ENCODE results near the gene TMED9. TPM values are rescaled to one million over a fixed set of nuclear protein-coding genes. Genes with fewer than 3 reads are reported as not detected.
A peak's percentile ranks its signal among the peaks of the same experiment; 100 is the strongest.
"Not testable (repeated sequence)": the region's sequence is repeated elsewhere in the genome, so short reads cannot be mapped to it uniquely, and the experiment has no call there.

TMED9 gene
- total RNA-seq, 2 donors from 2014 or later, result 97.7 to 118 TPM

DNA sequence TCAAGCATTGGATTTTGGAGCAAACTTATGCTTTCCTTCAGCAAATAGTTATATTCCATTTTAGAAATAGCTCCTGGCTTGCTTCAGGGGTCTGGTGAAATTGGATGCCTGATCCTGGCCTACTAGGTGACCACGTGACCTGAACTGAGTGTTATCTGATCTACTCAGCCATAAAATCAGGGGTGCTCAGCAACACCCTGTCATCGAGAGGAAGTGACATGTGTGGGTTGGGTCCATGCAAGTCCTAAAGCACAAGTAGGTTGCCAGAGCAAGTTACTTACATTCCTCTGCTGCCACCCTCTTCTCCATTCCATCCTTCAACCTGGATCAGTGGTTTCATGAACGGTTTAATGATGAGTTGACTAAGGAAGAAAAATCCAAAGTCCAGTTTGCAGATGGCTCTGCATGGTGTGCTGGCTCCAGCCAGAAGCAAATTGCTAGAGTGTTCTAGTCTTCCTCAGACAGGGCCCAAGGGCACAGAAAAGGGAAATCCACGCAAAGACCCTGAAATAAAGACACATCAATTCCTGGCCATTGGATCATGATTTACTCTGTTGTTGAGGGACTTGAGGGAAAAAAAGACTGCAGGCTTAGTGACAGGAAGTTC, 34.9 kb upstream of the TMED9 start:
- no peak overlapping the region for H3K27ac Mint-ChIP-seq
- peaks cover 12% of the 10 kb centered on the region for H3K4me1 Mint-ChIP-seq
- peaks cover 13% of the 10 kb centered on the region for H3K36me3 Mint-ChIP-seq (ENCODE audit: low read depth)
- H3K9me3 Mint-ChIP-seq, result no peaks in the 10 kb centered on the region
- no peaks in the 10 kb centered on the region for H3K27me3 Mint-ChIP-seq
- ATAC-seq (replicated peaks), result no peak
- no peak overlapping the region for H3K4me3 Mint-ChIP-seq

DNA sequence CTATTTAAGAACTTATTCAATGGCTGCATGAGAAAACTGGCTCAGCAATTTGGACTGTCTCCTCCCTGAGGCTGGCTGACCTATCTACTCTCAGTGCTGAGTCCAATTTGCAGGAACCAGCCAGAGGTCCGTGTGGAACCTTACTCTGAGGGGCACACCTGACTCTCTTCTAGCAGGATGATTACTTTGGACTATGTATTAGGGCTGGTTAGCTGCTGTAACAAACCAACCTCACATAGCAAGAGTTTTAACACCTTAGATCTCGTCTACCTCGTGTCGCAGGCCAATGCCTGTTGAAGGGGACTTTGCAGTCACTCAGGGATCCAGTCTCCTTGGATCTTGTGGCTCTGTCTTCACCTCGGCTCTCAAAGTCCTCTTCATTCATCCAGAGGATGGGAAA, 34.2 kb upstream of the TMED9 start:
- Mint-ChIP-seq H3K27ac (no peak overlapping the region), H3K36me3 (ENCODE audit: low read depth) (peaks cover 6% of the 10 kb centered on the region), H3K9me3 (no peaks in the 10 kb centered on the region), H3K4me3 (no peak overlapping the region), H3K4me1 (peaks cover 6% of the 10 kb centered on the region), H3K27me3 (no peaks in the 10 kb centered on the region)
- ATAC-seq (replicated peaks), result no peak

DNA sequence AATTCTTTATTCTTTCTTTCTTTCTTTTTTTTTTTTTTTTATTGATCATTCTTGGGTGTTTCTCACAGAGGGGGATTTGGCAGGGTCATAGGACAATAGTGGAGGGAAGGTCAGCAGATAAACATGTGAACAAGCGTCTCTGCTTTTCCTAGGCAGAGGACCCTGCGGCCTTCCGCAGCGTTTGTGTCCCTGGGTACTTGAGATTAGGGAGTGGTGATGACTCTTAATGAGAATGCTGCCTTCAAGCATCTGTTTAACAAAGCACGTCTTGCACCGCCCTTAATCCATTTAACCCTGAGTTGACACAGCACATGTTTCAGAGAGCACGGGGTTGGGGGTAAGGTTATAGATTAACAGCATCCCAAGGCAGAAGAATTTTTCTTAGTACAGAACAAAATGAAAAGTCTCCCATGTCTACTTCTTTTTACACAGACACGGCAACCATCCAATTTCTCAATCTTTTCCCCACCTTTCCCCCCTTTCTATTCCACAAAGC, 32.5 kb upstream of the TMED9 start:
- not testable (repeated sequence) for H3K36me3 Mint-ChIP-seq (ENCODE audit: low read depth); H3K9me3 Mint-ChIP-seq; H3K27me3 Mint-ChIP-seq; H3K4me1 Mint-ChIP-seq; H3K27ac Mint-ChIP-seq; H3K4me3 Mint-ChIP-seq; ATAC-seq (replicated peaks)

DNA sequence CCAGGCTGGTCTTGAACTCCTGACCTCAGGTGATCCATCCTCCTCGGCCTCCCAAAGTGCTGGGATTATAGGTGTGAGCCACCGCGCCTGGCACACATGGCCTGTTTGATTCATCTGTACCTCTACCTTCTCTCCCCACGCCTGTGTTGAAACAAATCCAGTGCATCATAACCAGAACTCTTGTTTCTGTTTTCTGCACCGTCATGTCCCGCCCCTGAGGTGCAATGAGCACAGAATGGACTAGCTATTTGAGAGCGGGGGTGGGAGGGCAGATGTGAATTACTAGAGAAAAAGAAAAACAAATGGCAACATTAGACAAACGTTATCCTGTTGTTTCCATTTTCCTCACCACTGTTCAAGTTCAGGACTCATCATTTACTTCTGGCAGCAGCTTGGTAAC, 27.0 kb upstream of the TMED9 start:
- H3K9me3 Mint-ChIP-seq, result no peaks in the 10 kb centered on the region

DNA sequence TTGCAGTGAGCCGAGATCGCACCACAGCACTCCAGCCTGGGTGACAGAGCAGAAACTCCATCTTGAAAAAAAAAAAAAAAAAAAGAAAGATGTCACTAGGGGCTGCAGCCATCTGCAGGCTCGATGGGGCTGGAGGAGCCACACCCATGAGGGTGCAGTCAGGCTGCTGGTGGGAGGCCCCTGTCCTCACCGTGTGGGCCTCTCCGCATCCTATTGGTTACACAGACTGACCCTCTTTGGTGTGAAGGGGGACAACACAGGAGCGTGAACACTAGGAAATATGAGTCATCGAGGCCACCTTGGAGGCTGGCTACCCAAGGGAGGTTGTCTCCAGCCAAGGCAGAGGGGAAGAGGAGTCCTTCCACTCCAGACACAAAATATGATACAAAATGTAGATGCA, 23.7 kb upstream of the TMED9 start:
- ATAC-seq (replicated peaks), result no peak
- Mint-ChIP-seq H3K4me3 (no peak overlapping the region), H3K27ac (no peak overlapping the region), H3K36me3 (ENCODE audit: low read depth) (no peaks in the 10 kb centered on the region), H3K27me3 (peaks cover 12% of the 10 kb centered on the region), H3K4me1 (no peaks in the 10 kb centered on the region), H3K9me3 (no peaks in the 10 kb centered on the region)

More for the DNA sequence above, 27.0 kb upstream of the TMED9 start:
- no peaks in the 10 kb centered on the region for H3K4me1 Mint-ChIP-seq
- peak; percentile 29 for ATAC-seq (replicated peaks)
- no peak overlapping the region for H3K27ac Mint-ChIP-seq
- H3K36me3 Mint-ChIP-seq (ENCODE audit: low read depth), result no peaks in the 10 kb centered on the region
- H3K27me3 Mint-ChIP-seq, result peaks cover 12% of the 10 kb centered on the region
- no peak overlapping the region for H3K4me3 Mint-ChIP-seq

DNA sequence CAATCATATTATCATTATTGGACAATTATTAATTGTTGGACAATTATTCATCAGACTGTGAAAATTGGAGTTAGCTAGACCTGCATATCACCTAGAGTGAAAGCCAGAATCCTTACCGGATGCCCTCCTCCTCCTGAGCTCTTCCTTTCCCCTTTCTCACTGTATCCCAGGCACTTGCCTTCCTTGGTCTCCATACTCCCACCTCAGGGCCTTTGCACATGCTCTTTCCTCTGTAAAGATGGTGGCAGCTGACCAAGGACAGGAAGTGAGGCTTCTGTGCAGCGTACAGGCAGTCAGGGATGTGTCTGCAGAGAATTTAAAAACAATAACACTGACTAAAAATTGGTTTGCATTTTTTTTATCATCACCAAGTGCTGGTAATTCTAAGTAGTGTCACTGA, 22.1 kb upstream of the TMED9 start:
- no peaks in the 10 kb centered on the region for H3K36me3 Mint-ChIP-seq (ENCODE audit: low read depth)
- H3K27ac Mint-ChIP-seq, result no peak overlapping the region
- H3K27me3 Mint-ChIP-seq, result peaks cover 12% of the 10 kb centered on the region
- no peak for ATAC-seq (replicated peaks)
- H3K4me3 Mint-ChIP-seq, result no peak overlapping the region
- no peaks in the 10 kb centered on the region for H3K9me3 Mint-ChIP-seq
- no peaks in the 10 kb centered on the region for H3K4me1 Mint-ChIP-seq

DNA sequence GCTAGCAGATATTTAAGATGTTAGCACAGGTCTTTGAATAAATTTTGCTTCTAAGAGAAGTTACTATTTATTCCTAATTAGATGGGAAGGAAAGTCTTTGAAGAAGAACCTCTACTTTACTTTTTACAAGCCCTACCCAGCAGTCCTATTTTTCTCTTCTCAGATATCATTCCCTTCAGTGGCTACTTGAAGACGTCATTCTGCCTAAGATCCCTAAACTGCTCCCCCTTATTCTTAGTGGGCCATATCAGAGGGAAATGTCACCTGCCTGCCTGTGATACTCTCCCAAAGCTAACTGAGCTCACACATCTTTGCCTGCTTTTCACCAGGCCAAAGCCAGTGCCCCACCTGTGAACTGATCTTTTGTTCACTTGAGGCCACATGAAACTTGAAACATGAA, 16.5 kb upstream of the TMED9 start:
- Mint-ChIP-seq H3K4me3 (no peak overlapping the region), H3K27me3 (no peaks in the 10 kb centered on the region), H3K27ac (no peak overlapping the region), H3K36me3 (ENCODE audit: low read depth) (no peaks in the 10 kb centered on the region), H3K9me3 (no peaks in the 10 kb centered on the region), H3K4me1 (no peaks in the 10 kb centered on the region)
- no peak for ATAC-seq (replicated peaks)

DNA sequence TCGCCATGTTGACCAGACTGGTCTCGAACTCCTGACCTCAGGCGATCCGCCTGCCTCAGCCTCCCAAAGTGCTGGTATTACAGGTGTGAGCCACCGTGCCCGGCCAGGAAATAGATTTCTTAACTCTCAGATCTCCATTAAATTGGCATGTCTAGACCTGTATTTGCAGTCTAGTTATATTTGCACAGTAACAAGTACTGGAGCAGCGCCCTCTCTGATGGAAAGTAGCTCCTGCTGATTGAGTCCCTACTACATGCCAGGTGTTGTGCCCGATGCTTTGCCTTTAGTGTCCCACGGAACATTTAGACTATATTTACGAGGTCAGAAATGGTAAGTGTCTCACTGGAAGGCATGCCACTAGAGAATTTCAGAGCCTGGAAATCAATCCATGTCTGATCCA, 15.8 kb upstream of the TMED9 start:
- no peaks in the 10 kb centered on the region for H3K9me3 Mint-ChIP-seq
- H3K27me3 Mint-ChIP-seq, result no peaks in the 10 kb centered on the region
- no peak overlapping the region for H3K4me3 Mint-ChIP-seq
- H3K27ac Mint-ChIP-seq, result no peak overlapping the region
- no peaks in the 10 kb centered on the region for H3K36me3 Mint-ChIP-seq (ENCODE audit: low read depth)
- no peaks in the 10 kb centered on the region for H3K4me1 Mint-ChIP-seq
- ATAC-seq (replicated peaks), result no peak

DNA sequence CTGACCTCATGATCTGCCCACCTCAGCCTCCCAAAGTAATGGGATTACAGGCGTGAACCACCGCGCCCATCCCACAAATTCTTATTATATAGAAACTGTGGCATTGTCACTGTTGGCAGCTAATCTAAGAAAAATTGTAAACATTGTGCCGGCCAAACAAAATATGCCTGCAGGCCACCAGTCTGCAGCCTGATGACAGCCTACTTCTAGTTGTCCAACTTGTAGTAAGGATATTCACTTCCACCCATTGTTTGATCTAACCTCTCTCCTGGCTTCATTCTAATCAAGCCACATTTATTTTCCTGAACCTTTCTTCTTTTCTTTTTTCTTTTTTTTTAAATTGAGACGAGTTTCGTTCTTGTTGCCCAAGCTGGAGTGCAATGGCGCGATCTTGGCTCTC, 13.7 kb upstream of the TMED9 start:
- Mint-ChIP-seq H3K4me1 (no peaks in the 10 kb centered on the region), H3K27ac (no peak overlapping the region), H3K9me3 (no peaks in the 10 kb centered on the region), H3K36me3 (ENCODE audit: low read depth) (no peaks in the 10 kb centered on the region), H3K27me3 (no peaks in the 10 kb centered on the region), H3K4me3 (no peak overlapping the region)
- ATAC-seq (replicated peaks), result no peak

DNA sequence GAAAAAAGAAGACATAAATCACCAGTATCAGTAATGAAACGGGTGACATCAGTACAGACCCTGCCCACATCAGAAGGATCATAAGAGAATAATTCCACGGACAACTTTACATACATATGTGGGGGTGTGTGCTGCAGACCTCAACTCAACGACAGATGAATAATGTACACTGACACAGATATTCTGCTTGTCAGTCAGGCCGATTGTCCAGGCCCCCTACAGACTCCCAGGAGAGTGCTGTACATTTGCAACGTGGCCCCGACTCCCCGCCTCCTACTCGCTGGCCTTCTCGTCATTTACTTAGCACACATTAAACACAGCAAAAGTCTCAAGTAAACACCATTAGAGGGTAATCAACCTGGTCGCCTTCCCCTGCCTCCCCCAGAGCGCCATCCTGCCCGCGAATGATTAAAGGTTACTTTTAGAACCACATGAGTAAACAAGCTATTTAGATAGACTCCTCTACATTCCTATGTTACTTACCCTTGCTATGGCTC, 3.5 kb upstream of the TMED9 start:
- Mint-ChIP-seq H3K9me3 (no peaks in the 10 kb centered on the region), H3K27me3 (peaks cover 13% of the 10 kb centered on the region), H3K4me3 (peak overlapping the region; percentile 17), H3K27ac (peak overlapping the region; percentile 11), H3K4me1 (peaks cover 6% of the 10 kb centered on the region), H3K36me3 (ENCODE audit: low read depth) (peaks cover 17% of the 10 kb centered on the region)
- ATAC-seq (replicated peaks), result peak; percentile 64

DNA sequence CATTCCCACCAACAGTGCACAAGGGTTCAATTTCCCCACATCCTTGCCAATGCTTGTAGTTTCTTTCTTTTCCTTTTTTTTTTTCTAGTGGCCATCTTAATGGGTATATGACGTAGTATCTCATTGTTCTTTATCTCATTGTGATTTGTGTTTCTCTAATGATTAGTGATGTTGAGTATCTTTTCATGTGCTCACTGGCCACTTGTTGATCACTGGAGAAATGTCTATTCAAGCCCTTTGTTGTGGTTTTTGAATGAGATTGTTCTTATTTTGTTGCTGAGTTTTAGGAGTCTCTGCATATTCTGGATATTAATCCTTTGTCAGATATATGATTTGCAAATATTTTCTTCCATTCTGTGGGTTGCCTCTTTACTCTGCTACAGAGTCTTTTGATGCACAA, 1.6 kb upstream of the TMED9 start:
- Mint-ChIP-seq H3K4me3 (no peak overlapping the region), H3K4me1 (peaks cover 12% of the 10 kb centered on the region), H3K36me3 (ENCODE audit: low read depth) (peaks cover 36% of the 10 kb centered on the region), H3K27ac (no peak overlapping the region), H3K27me3 (peaks cover 4% of the 10 kb centered on the region), H3K9me3 (no peaks in the 10 kb centered on the region)
- no peak for ATAC-seq (replicated peaks)

DNA sequence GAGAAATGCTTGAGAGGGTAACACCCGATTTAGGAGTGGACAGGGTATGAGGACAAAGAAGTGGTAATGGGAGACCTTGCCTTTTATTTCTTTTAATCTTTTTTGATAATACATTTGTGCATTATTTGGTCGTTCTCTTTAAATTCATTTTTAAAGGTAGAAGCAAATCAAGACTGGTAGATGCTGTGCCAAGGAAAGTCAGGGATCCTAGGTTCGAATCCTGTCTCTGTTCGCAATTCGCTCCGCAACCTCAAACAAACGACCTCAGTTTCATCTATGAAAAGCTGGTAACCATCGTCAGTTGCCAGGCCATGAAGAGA, 353 bp upstream of the TMED9 start:
- H3K27me3 Mint-ChIP-seq, result peaks cover 4% of the 10 kb centered on the region
- no peak for ATAC-seq (replicated peaks)
- peaks cover 49% of the 10 kb centered on the region for H3K36me3 Mint-ChIP-seq (ENCODE audit: low read depth)
- H3K4me3 Mint-ChIP-seq, result peak overlapping the region; percentile 82
- H3K4me1 Mint-ChIP-seq, result peaks cover 18% of the 10 kb centered on the region
- peak overlapping the region; percentile 89 for H3K27ac Mint-ChIP-seq
- no peaks in the 10 kb centered on the region for H3K9me3 Mint-ChIP-seq

DNA sequence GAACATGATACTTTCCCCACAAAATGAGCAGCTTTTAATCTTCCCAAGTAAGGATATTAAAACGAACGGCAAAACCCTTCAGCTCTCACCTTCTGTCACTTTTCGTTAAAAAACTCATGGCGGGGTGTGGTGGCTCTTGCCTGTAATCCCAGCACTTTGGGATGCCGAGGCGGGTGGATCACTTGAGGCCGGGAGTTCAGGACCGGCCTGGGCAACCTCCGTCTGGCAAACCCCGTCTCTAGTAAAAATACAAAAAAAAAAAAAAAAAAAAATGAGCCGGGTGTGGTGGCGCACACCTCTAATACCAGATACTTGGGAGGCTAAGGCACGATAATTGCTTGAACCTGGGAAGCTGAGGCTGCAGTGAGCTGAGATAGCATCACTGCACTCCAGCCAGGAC, 902 bp downstream of the TMED9 start:
- Mint-ChIP-seq H3K4me1 (peaks cover 18% of the 10 kb centered on the region), H3K9me3 (no peaks in the 10 kb centered on the region), H3K36me3 (ENCODE audit: low read depth) (peaks cover 50% of the 10 kb centered on the region), H3K27ac (peak overlapping the region; percentile 89), H3K4me3 (peak overlapping the region; percentile 82), H3K27me3 (peaks cover 4% of the 10 kb centered on the region)
- ATAC-seq (replicated peaks), result no peak

DNA sequence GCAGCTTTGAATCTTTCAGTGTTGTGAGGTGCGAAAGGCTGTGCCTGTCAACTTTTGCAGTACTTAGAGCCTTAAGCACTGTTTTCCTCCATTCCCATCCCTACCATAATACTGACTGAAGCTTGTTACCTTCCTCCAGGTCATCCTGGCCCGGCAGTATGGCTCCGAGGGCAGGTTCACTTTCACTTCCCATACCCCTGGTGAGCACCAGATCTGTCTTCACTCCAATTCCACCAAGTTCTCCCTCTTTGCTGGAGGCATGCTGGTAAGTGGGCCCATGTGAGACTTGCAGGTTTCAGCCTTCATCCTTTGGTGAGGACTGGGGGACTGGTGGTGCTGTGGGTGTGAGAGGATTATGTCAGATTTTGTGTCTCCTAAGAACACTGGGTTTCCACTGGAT, 1.5 kb downstream of the TMED9 start:
- peaks cover 50% of the 10 kb centered on the region for H3K36me3 Mint-ChIP-seq (ENCODE audit: low read depth)
- H3K4me3 Mint-ChIP-seq, result peak overlapping the region; percentile 82

DNA sequence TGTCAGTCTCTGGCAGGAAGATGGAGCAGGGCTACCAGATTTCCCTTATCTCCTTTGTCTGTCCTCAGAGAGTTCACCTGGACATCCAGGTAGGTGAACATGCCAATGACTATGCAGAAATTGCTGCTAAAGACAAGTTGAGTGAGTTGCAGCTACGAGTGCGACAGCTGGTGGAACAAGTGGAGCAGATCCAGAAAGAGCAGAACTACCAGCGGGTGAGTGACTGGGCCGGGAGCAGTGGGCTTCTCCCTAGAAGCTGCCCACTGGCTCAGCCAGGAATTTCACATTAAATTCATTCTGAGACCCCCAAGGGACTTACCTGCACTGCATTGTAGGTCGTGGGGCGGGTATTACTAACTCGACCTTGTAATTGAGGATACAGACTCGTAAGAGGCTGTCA, 2.1 kb downstream of the TMED9 start:
- Mint-ChIP-seq H3K36me3 (ENCODE audit: low read depth) (peaks cover 50% of the 10 kb centered on the region), H3K9me3 (no peaks in the 10 kb centered on the region), H3K27ac (no peak overlapping the region), H3K4me3 (peak overlapping the region; percentile 82), H3K4me1 (peaks cover 20% of the 10 kb centered on the region), H3K27me3 (peaks cover 4% of the 10 kb centered on the region)
- no peak for ATAC-seq (replicated peaks)

More for the DNA sequence above, 1.5 kb downstream of the TMED9 start:
- peaks cover 4% of the 10 kb centered on the region for H3K27me3 Mint-ChIP-seq
- no peak for ATAC-seq (replicated peaks)
- H3K4me1 Mint-ChIP-seq, result peaks cover 21% of the 10 kb centered on the region
- H3K9me3 Mint-ChIP-seq, result no peaks in the 10 kb centered on the region
- peak overlapping the region; percentile 89 for H3K27ac Mint-ChIP-seq

All from activated T-helper 17 cell treated with anti-CD3 and anti-CD28 coated beads, Interleukin-2, amount 50 U/mL, for 72 hours (primary cell).